GM18508 (cell line): ENCODE measurements around the gene TNFRSF6B.
"Not testable (repeated sequence)": the region's sequence is repeated elsewhere in the genome, so short reads cannot be mapped to it uniquely, and the experiment has no call there.

Experiments
- ATAC-seq: cut with Tn5 transposase; IDR thresholded peaks from one replicate; pipeline ENCODE4 v1.9.1; 2021; ENCODE audit warnings: moderate number of reproducible peaks; ENCODE audit not compliant: insufficient read depth, unreplicated experiment

TNFRSF6B gene

GRCh38 chr20:63705232-63706026 lies 9.0 kb downstream of the TNFRSF6B start:
- ATAC-seq, result no peak

GRCh38 chr20:63706027-63706695 lies 9.7 kb downstream of the TNFRSF6B start:
- no peak for ATAC-seq

- ATAC-seq, result no peak
Measured at GRCh38 chr20:63706852-63707557, 10.6 kb downstream of the TNFRSF6B start.

- ATAC-seq, result no peak
Measured at GRCh38 chr20:63707558-63708300, 11.3 kb downstream of the TNFRSF6B start, which contains the start of the genes ARFRP1 and ZGPAT. TSS of gene ARFRP1 (minus strand) at chr20:63707976. CDS start at chr20:63707091, 885 bp downstream. TSS of gene ZGPAT (plus strand) at chr20:63708039. CDS start at chr20:63708581, 542 bp downstream.

- ATAC-seq, result no peak
Measured at GRCh38 chr20:63708301-63709148, 12.1 kb downstream of the TNFRSF6B start.

GRCh38 chr20:63709149-63709527 lies 12.7 kb downstream of the TNFRSF6B start:
- no peak for ATAC-seq

- no peak for ATAC-seq
Measured at GRCh38 chr20:63711085-63711645, 14.7 kb downstream of the TNFRSF6B start.

- ATAC-seq, result no peak
Measured at GRCh38 chr20:63712191-63712590, 15.7 kb downstream of the TNFRSF6B start.

GRCh38 chr20:63714858-63715257 lies 18.4 kb downstream of the TNFRSF6B start:
- ATAC-seq, result no peak

- no peak for ATAC-seq
Measured at GRCh38 chr20:63718996-63719395, 22.5 kb downstream of the TNFRSF6B start.

GRCh38 chr20:63722967-63723622 lies 26.6 kb downstream of the TNFRSF6B start:
- ATAC-seq, result not testable (repeated sequence)

GRCh38 chr20:63730189-63730733 lies 33.8 kb downstream of the TNFRSF6B start:
- not testable (repeated sequence) for ATAC-seq

- no peak for ATAC-seq
Measured at GRCh38 chr20:63731410-63731809, 35.0 kb downstream of the TNFRSF6B start.

GRCh38 chr20:63732118-63733095 lies 36.0 kb downstream of the TNFRSF6B start:
- ATAC-seq, result no peak

GRCh38 chr20:63733117-63733516 lies 36.7 kb downstream of the TNFRSF6B start:
- no peak for ATAC-seq

GRCh38 chr20:63733579-63734081 lies 37.2 kb downstream of the TNFRSF6B start:
- no peak for ATAC-seq
